Measurements from ENCODE around the gene IQCM. TPM values are rescaled to one million over a fixed set of nuclear protein-coding genes. Genes with fewer than 3 reads are reported as not detected.

The IQCM gene
- total and polyA plus RNA-seq, 2 donors (not counting 3 experiments of a cell fraction or from before 2014, with no cell fraction given): not detected

- FAIRE-seq: no peak
- no peak for DNase-seq (ENCODE audit: low read depth, low spot score)
- Histone ChIP-seq H3K27ac (ENCODE audit: insufficient read depth, low read depth, low read length) (no peak overlapping the region), H3K9ac (replicated peaks; ENCODE audit: extremely low read depth, insufficient read depth, low read length) (no peak overlapping the region), H3K4me2 (ENCODE audit: insufficient read depth, low read length) (no peak overlapping the region), H3K27me3 (ENCODE audit: control insufficient read depth in 2 of 2, insufficient read depth in 2 of 2, low read length in 2 of 2) (no peaks in the 10 kb centered on the region), H3K9me1 (replicated peaks; ENCODE audit: control insufficient read depth, extremely low read depth, insufficient read depth, low read length) (no peaks in the 10 kb centered on the region), H3K4me3 (replicated peaks in 1 of 3; ENCODE audit: insufficient read depth in 1 of 3, low read depth in 1 of 3, low read length in 3 of 3) (no peak overlapping the region), H2AFZ (ENCODE audit: low read depth, low read length) (no peak overlapping the region), H3K9me3 (replicated peaks; ENCODE audit: control insufficient read depth, insufficient read depth, low read length) (no peaks in the 10 kb centered on the region), H4K20me1 (replicated peaks; ENCODE audit: control insufficient read depth, extremely low read depth, insufficient read depth, low read length) (no peaks in the 10 kb centered on the region), H3K36me3 (ENCODE audit: control insufficient read depth in 2 of 2, extremely low read depth in 1 of 2, insufficient read depth in 2 of 2, low read length in 2 of 2) (no peaks in the 10 kb centered on the region), H3K4me1 (ENCODE audit: control insufficient read depth, extremely low read depth, insufficient read depth, low read length) (no peaks in the 10 kb centered on the region), H3K79me2 (ENCODE audit: control insufficient read depth, insufficient read depth, low read length) (no peaks in the 10 kb centered on the region)
- no TSS peak for BruUV-seq (replicated peaks)
- intact Hi-C loops (cut with micrococcal nuclease): no loop called here
- TF ChIP-seq GATA2 (IDR thresholded peaks at IDR 0.05; ENCODE audit: insufficient read depth, insufficient read length, low read depth, low read length): no peak
- POLR2A ChIA-PET: no interaction called here
- dilution Hi-C loops (cut with MboI; ENCODE audit: extremely low pct_ligation_motif_present, low sequenced_read_pairs): no loop called here
- CTCF ChIA-PET: interaction anchor here (1.1 kb wide), 1 partner anchor 18 kb away, joined by 3 read pairs; no protein-coding TSS in a partner anchor
Measured at GRCh38 chr4:149788300-149788699, 27.3 kb downstream of the IQCM start.

GRCh38 chr4:149785696-149786431, 29.8 kb downstream of the IQCM start:
- no peak overlapping the region for H3K9ac ChIP-seq (replicated peaks; ENCODE audit: extremely low read depth, insufficient read depth, low read length)
- ChIA-PET CTCF (no interaction called here), POLR2A (no interaction called here)
- no peaks in the 10 kb centered on the region for H3K4me1 ChIP-seq (ENCODE audit: control insufficient read depth, extremely low read depth, insufficient read depth, low read length)
- no peak overlapping the region for H3K27ac ChIP-seq (ENCODE audit: insufficient read depth, low read depth, low read length)
- intact Hi-C loops (cut with micrococcal nuclease): no loop called here
- no peak overlapping the region for H3K4me3 ChIP-seq (replicated peaks in 1 of 3; ENCODE audit: insufficient read depth in 1 of 3, low read depth in 1 of 3, low read length in 3 of 3)
- dilution Hi-C loops (cut with MboI; ENCODE audit: extremely low pct_ligation_motif_present, low sequenced_read_pairs): no loop called here
- no peak overlapping the region for H2AFZ ChIP-seq (ENCODE audit: low read depth, low read length)
- TF ChIP-seq POLR2A (IDR thresholded peaks at IDR 0.05; ENCODE audit: low read depth, low read length) (no peak), GATA2 (IDR thresholded peaks at IDR 0.05; ENCODE audit: insufficient read depth, insufficient read length, low read depth, low read length) (no peak), POLR2AphosphoS5 (IDR thresholded peaks at IDR 0.05; ENCODE audit: insufficient read depth, low read depth, low read length) (no peak), MAX (IDR thresholded peaks at IDR 0.05; ENCODE audit: insufficient read depth, insufficient read length) (no peak)
- FAIRE-seq (no peak), DNase-seq (ENCODE audit: low read depth, low spot score) (no peak)
- H3K9me1 ChIP-seq (replicated peaks; ENCODE audit: control insufficient read depth, extremely low read depth, insufficient read depth, low read length): no peaks in the 10 kb centered on the region
- no peaks in the 10 kb centered on the region for H3K9me3 ChIP-seq (replicated peaks; ENCODE audit: control insufficient read depth, insufficient read depth, low read length)
- no peaks in the 10 kb centered on the region for H3K27me3 ChIP-seq (ENCODE audit: control insufficient read depth in 2 of 2, insufficient read depth in 2 of 2, low read length in 2 of 2)
- H3K4me2 ChIP-seq (ENCODE audit: insufficient read depth, low read length): no peak overlapping the region
- H4K20me1 ChIP-seq (replicated peaks; ENCODE audit: control insufficient read depth, extremely low read depth, insufficient read depth, low read length): no peaks in the 10 kb centered on the region
- H3K36me3 ChIP-seq (ENCODE audit: control insufficient read depth in 2 of 2, extremely low read depth in 1 of 2, insufficient read depth in 2 of 2, low read length in 2 of 2): no peaks in the 10 kb centered on the region
- H3K79me2 ChIP-seq (ENCODE audit: control insufficient read depth, insufficient read depth, low read length): no peaks in the 10 kb centered on the region
- BruUV-seq (replicated peaks): no TSS peak
